H9 (cell line): Measurements from ENCODE around the gene ARL13A. TPM values are rescaled to one million over a fixed set of nuclear protein-coding genes. Genes with fewer than 3 reads are reported as not detected.

Source experiments
- DNase-seq: peaks from one replicate; pipeline ENCODE4 v3.0.0-alpha.2; 2017
- H2AFZ ChIP-seq: one replicate; pipeline ENCODE4 v1.6.1; 2013; ENCODE audit warnings: mild to moderate bottlenecking, low read length, control low read depth, moderate library complexity
- H2AK5ac ChIP-seq: 2 replicates; pipeline ENCODE4 v1.6.1; 2013; ENCODE audit warnings: low read length, control low read depth, mixed read lengths; ENCODE audit not compliant: insufficient read length
- H2BK120ac ChIP-seq: one replicate; pipeline ENCODE4 v1.6.1; 2013; ENCODE audit warnings: low read depth, mild to moderate bottlenecking, low read length, control low read depth, inconsistent platforms; ENCODE audit not compliant: poor library complexity, severe bottlenecking
- H2BK12ac ChIP-seq: 2 replicates; pipeline ENCODE4 v1.6.1; 2013; ENCODE audit warnings: low read length, control low read depth, mixed read lengths, low read depth; ENCODE audit not compliant: insufficient read length
- H2BK15ac ChIP-seq: 2 replicates; pipeline ENCODE4 v1.6.1; 2013; ENCODE audit warnings: low read depth, low read length, control low read depth
- H2BK20ac ChIP-seq: one replicate; pipeline ENCODE4 v1.6.1; 2013; ENCODE audit warnings: low read depth, mild to moderate bottlenecking, low read length, control low read depth, inconsistent platforms; ENCODE audit not compliant: poor library complexity, severe bottlenecking
- H2BK5ac ChIP-seq: 2 replicates; pipeline ENCODE4 v1.6.1; 2013; ENCODE audit warnings: low read length, control low read depth, mixed read lengths; ENCODE audit not compliant: insufficient read length
- H3K14ac ChIP-seq: 2 replicates; pipeline ENCODE4 v1.6.1; 2013; ENCODE audit warnings: low read length, control low read depth; ENCODE audit not compliant: insufficient read depth
- H3K18ac ChIP-seq: 2 replicates; pipeline ENCODE4 v1.6.1; 2013; ENCODE audit warnings: low read depth, mild to moderate bottlenecking, mixed read lengths, low read length, control low read depth; ENCODE audit not compliant: insufficient read length
- H3K23ac ChIP-seq: 2 replicates; pipeline ENCODE4 v1.6.1; 2013; ENCODE audit warnings: low read length, control low read depth, mixed read lengths, low read depth; ENCODE audit not compliant: insufficient read length
- H3K23me2 ChIP-seq: 2 replicates; pipeline ENCODE4 v1.6.1; 2013; ENCODE audit warnings: low read depth, mild to moderate bottlenecking, mixed read lengths, low read length, control low read depth; ENCODE audit not compliant: insufficient read length, poor library complexity, severe bottlenecking
- H3K27ac ChIP-seq: 2 replicates; pipeline ENCODE4 v1.5.1; 2013; ENCODE audit warnings: low read length, control low read depth, mixed read lengths, low read depth; ENCODE audit not compliant: insufficient read length
- H3K27me3 ChIP-seq: 2 replicates; pipeline ENCODE4 v1.6.1; 2013; ENCODE audit warnings: low read length, control low read depth, inconsistent platforms; ENCODE audit not compliant: insufficient read depth
- H3K4ac ChIP-seq: 2 replicates; pipeline ENCODE4 v1.6.1; 2013; ENCODE audit warnings: low read depth, mild to moderate bottlenecking, control low read depth, inconsistent platforms, low read length, moderate library complexity
- H3K4me1 ChIP-seq: 2 replicates; pipeline ENCODE4 v1.6.1; 2013; ENCODE audit warnings: low read length, control low read depth, inconsistent platforms; ENCODE audit not compliant: insufficient read depth
- H3K4me2 ChIP-seq: 2 replicates; pipeline ENCODE4 v1.6.1; 2013; ENCODE audit warnings: low read length, control low read depth, mixed read lengths; ENCODE audit not compliant: insufficient read length, insufficient read depth
- H3K56ac ChIP-seq: 2 replicates; pipeline ENCODE4 v1.6.1; 2013; ENCODE audit warnings: low read depth, mild to moderate bottlenecking, mixed read lengths, low read length, control low read depth; ENCODE audit not compliant: insufficient read length
- H3K79me1 ChIP-seq: 2 replicates; pipeline ENCODE4 v1.6.1; 2013; ENCODE audit warnings: low read depth, mild to moderate bottlenecking, moderate library complexity, low read length, control low read depth, inconsistent platforms; ENCODE audit not compliant: insufficient read depth, poor library complexity, severe bottlenecking
- H3K79me2 ChIP-seq: 2 replicates; pipeline ENCODE4 v1.6.1; 2013; ENCODE audit warnings: low read length, control low read depth, inconsistent platforms; ENCODE audit not compliant: insufficient read depth
- H3K9ac ChIP-seq: 2 replicates; pipeline ENCODE4 v1.6.1; 2013; ENCODE audit warnings: low read length, control low read depth, mixed read lengths; ENCODE audit not compliant: insufficient read length; ENCODE audit errors: extremely low read depth
- H3K9me3 ChIP-seq: one replicate; pipeline ENCODE4 v1.6.1; 2013; ENCODE audit warnings: low read depth, low read length, inconsistent platforms; ENCODE audit not compliant: control insufficient read depth
- H3T11ph ChIP-seq: one replicate; pipeline ENCODE4 v1.6.1; 2013; ENCODE audit warnings: mild to moderate bottlenecking, low read length, control low read depth, inconsistent platforms
- H4K20me1 ChIP-seq: one replicate; pipeline ENCODE4 v1.6.1; 2013; ENCODE audit not compliant: control insufficient read depth, insufficient read length, insufficient read depth
- H4K5ac ChIP-seq: 2 replicates; pipeline ENCODE4 v1.6.1; 2013; ENCODE audit warnings: low read depth, mild to moderate bottlenecking, mixed read lengths, low read length, control low read depth; ENCODE audit not compliant: insufficient read length
- H4K8ac ChIP-seq: replicated peaks from 2 replicates; pipeline ENCODE4 v1.6.1; 2013; ENCODE audit warnings: low read length, control low read depth, mixed read lengths, low read depth; ENCODE audit not compliant: insufficient read length
- H4K91ac ChIP-seq: 2 replicates; pipeline ENCODE4 v1.6.1; 2013; ENCODE audit warnings: low read depth, mild to moderate bottlenecking, moderate library complexity, mixed read lengths, low read length, control low read depth; ENCODE audit not compliant: insufficient read length
- H3K27ac Mint-ChIP-seq, 3 experiments: 2 replicates in 2 of 3; 3 replicates in 1 of 3; pipeline ENCODE4 v1.8.0; 2020 to 2021; ENCODE audit warnings: mixed read lengths in 3 of 3, mild to moderate bottlenecking in 1 of 3, moderate library complexity in 1 of 3
- H3K27me3 Mint-ChIP-seq: 2 replicates; pipeline ENCODE4 v1.8.0; 2021; ENCODE audit warnings: low read depth, mild to moderate bottlenecking, moderate library complexity, mixed read lengths
- H3K36me3 Mint-ChIP-seq, 3 experiments: 2 replicates in 2 of 3; 3 replicates in 1 of 3; pipeline ENCODE4 v1.8.0; 2020 to 2021; ENCODE audit warnings: low read depth in 3 of 3, mixed read lengths in 3 of 3; ENCODE audit not compliant: insufficient read depth in 1 of 3
- H3K4me1 Mint-ChIP-seq, 2 experiments: 2 replicates each; pipeline ENCODE4 v1.8.0; 2020; ENCODE audit warnings: mixed read lengths in 2 of 2
- H3K4me3 Mint-ChIP-seq, 2 experiments: 2 replicates in 1 of 2; 3 replicates in 1 of 2; pipeline ENCODE4 v1.8.0; 2020 to 2021; ENCODE audit warnings: mild to moderate bottlenecking in 2 of 2, mixed read lengths in 2 of 2, moderate library complexity in 1 of 2
- H3K9me3 Mint-ChIP-seq, 2 experiments: 2 replicates in 1 of 2; 3 replicates in 1 of 2; pipeline ENCODE4 v1.8.0; 2020; ENCODE audit warnings: mild to moderate bottlenecking in 2 of 2, mixed read lengths in 2 of 2, moderate library complexity in 1 of 2
- total RNA-seq: library from RNA; stranded (reverse); gene quantifications from 2 replicates; pipeline ENCODE4 v1.2.1, GENCODE V29; 2021
- TF ChIP-seq, protein P1 (sequence below): fragments of 200-600 bp; sonication (generic); conservative IDR thresholded peaks from 3 replicates; pipeline ENCODE4 v1.8.0; 2021; ENCODE audit warnings: antibody characterized with exemption, mild to moderate bottlenecking

Gene ARL13A
- total RNA-seq, 1 experiment from 2014 or later = not detected

DNA sequence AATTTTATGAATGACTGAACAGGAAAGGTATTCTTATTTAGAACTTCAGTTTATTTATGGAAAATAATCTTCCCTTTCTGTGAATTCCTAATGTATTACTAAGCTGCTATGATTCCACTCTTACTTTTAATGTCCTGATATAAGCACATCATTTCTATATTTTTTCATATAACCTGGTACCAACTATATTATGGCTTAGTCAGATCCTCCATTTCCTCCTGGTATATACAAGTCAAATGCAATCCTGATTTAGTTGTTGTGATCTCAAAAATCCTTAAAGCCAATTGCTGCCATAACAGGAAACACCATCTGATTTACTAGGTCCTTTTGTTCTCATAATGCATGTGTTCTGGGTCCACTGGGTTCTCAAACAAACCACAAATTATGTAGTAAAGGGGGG is 55.6 kb downstream of the ARL13A start:
- H3K4me1 ChIP-seq = no peaks in the 10 kb centered on the region
- no peak overlapping the region for H3K4ac ChIP-seq
- no peak overlapping the region for H4K8ac ChIP-seq
- H3K27me3 ChIP-seq = no peaks in the 10 kb centered on the region
- H3K79me1 ChIP-seq = no peaks in the 10 kb centered on the region
- no peak overlapping the region for H2BK20ac ChIP-seq
- no peak overlapping the region for H2BK12ac ChIP-seq
- H4K20me1 ChIP-seq = no peaks in the 10 kb centered on the region
- no peak overlapping the region for H4K5ac ChIP-seq
- H3K23me2 ChIP-seq = no peaks in the 10 kb centered on the region
- no peak overlapping the region for H2BK5ac ChIP-seq
- Mint-ChIP-seq H3K4me3 (no peak overlapping the region), H3K27ac (no peak overlapping the region), H3K9me3 (peaks cover 62 to 67% of the 10 kb centered on the region in 2 experiments), H3K4me1 (no peaks in the 10 kb centered on the region), H3K27me3 (no peaks in the 10 kb centered on the region), H3K36me3 (peaks cover 16 to 62% (median 49%) of the 10 kb centered on the region in 3 experiments)
- no peaks in the 10 kb centered on the region for H3K79me2 ChIP-seq
- H3K14ac ChIP-seq = no peak overlapping the region
- H2BK15ac ChIP-seq = no peak overlapping the region
- H3K9ac ChIP-seq = no peak overlapping the region
- TF ChIP-seq, protein P1, sequence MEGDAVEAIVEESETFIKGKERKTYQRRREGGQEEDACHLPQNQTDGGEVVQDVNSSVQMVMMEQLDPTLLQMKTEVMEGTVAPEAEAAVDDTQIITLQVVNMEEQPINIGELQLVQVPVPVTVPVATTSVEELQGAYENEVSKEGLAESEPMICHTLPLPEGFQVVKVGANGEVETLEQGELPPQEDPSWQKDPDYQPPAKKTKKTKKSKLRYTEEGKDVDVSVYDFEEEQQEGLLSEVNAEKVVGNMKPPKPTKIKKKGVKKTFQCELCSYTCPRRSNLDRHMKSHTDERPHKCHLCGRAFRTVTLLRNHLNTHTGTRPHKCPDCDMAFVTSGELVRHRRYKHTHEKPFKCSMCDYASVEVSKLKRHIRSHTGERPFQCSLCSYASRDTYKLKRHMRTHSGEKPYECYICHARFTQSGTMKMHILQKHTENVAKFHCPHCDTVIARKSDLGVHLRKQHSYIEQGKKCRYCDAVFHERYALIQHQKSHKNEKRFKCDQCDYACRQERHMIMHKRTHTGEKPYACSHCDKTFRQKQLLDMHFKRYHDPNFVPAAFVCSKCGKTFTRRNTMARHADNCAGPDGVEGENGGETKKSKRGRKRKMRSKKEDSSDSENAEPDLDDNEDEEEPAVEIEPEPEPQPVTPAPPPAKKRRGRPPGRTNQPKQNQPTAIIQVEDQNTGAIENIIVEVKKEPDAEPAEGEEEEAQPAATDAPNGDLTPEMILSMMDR = no peak
- H2AFZ ChIP-seq = no peak overlapping the region
- no peak overlapping the region for H3K4me2 ChIP-seq
- H3T11ph ChIP-seq = no peak overlapping the region
- no peak overlapping the region for H2AK5ac ChIP-seq
- H2BK120ac ChIP-seq = no peak overlapping the region
- H4K91ac ChIP-seq = no peak overlapping the region
- no peak overlapping the region for H3K27ac ChIP-seq
- no peak overlapping the region for H3K56ac ChIP-seq
- no peak overlapping the region for H3K18ac ChIP-seq
- H3K23ac ChIP-seq = no peak overlapping the region
- DNase-seq = no peak
- H3K9me3 ChIP-seq = peaks cover 33% of the 10 kb centered on the region
